ENCODE measurements around the gene AGMO.

Gene AGMO

GRCh38 chr7:15378494-15379145 is 183.2 kb downstream of the AGMO start:
- Histone ChIP-seq H3K36me3 (ENCODE audit: insufficient read depth, low read length) (no peaks in the 10 kb centered on the region), H3K9me3 (replicated peaks; ENCODE audit: low read length) (no peaks in the 10 kb centered on the region), H3K4me3 (ENCODE audit: low read length) (no peak overlapping the region), H3K4me2 (ENCODE audit: low read length) (no peak overlapping the region), H3K4me1 (ENCODE audit: control insufficient read depth, insufficient read depth, low read length) (peaks cover 14% of the 10 kb centered on the region), H3K27me3 (ENCODE audit: control insufficient read depth, insufficient read depth, low read length) (no peaks in the 10 kb centered on the region), H3K9ac (ENCODE audit: low read depth, low read length) (no peak overlapping the region)

- Histone ChIP-seq H3K4me3 (ENCODE audit: low read length) (no peak overlapping the region), H3K4me2 (ENCODE audit: low read length) (peak overlapping the region; percentile 21), H3K27me3 (ENCODE audit: control insufficient read depth, insufficient read depth, low read length) (no peaks in the 10 kb centered on the region), H3K9me3 (replicated peaks; ENCODE audit: low read length) (no peaks in the 10 kb centered on the region), H3K4me1 (ENCODE audit: control insufficient read depth, insufficient read depth, low read length) (peaks cover 14% of the 10 kb centered on the region), H3K9ac (ENCODE audit: low read depth, low read length) (no peak overlapping the region), H3K36me3 (ENCODE audit: insufficient read depth, low read length) (no peaks in the 10 kb centered on the region)
These were observed 185.2 kb downstream of the AGMO start for GRCh38 chr7:15376600-15376999.

- no peak overlapping the region for H3K9ac ChIP-seq (ENCODE audit: low read depth, low read length)
- no peak overlapping the region for H3K4me2 ChIP-seq (ENCODE audit: low read length)
- no peaks in the 10 kb centered on the region for H3K27me3 ChIP-seq (ENCODE audit: control insufficient read depth, insufficient read depth, low read length)
- no peaks in the 10 kb centered on the region for H3K4me1 ChIP-seq (ENCODE audit: control insufficient read depth, insufficient read depth, low read length)
- H3K9me3 ChIP-seq (replicated peaks; ENCODE audit: low read length): no peaks in the 10 kb centered on the region
- H3K4me3 ChIP-seq (ENCODE audit: low read length): no peak overlapping the region
- no peaks in the 10 kb centered on the region for H3K36me3 ChIP-seq (ENCODE audit: insufficient read depth, low read length)
These were observed 191.4 kb downstream of the AGMO start for GRCh38 chr7:15370441-15370840.

- Histone ChIP-seq H3K9me3 (replicated peaks; ENCODE audit: low read length) (no peaks in the 10 kb centered on the region), H3K4me1 (ENCODE audit: control insufficient read depth, insufficient read depth, low read length) (no peaks in the 10 kb centered on the region), H3K36me3 (ENCODE audit: insufficient read depth, low read length) (no peaks in the 10 kb centered on the region), H3K4me2 (ENCODE audit: low read length) (no peak overlapping the region), H3K9ac (ENCODE audit: low read depth, low read length) (no peak overlapping the region), H3K27me3 (ENCODE audit: control insufficient read depth, insufficient read depth, low read length) (no peaks in the 10 kb centered on the region), H3K4me3 (ENCODE audit: low read length) (no peak overlapping the region)
These were observed 193.2 kb downstream of the AGMO start for GRCh38 chr7:15368653-15369052.

- H3K9me3 ChIP-seq (replicated peaks; ENCODE audit: low read length): no peaks in the 10 kb centered on the region
- no peaks in the 10 kb centered on the region for H3K27me3 ChIP-seq (ENCODE audit: control insufficient read depth, insufficient read depth, low read length)
- no peaks in the 10 kb centered on the region for H3K4me1 ChIP-seq (ENCODE audit: control insufficient read depth, insufficient read depth, low read length)
- no peak overlapping the region for H3K4me3 ChIP-seq (ENCODE audit: low read length)
- H3K9ac ChIP-seq (ENCODE audit: low read depth, low read length): no peak overlapping the region
- no peak overlapping the region for H3K4me2 ChIP-seq (ENCODE audit: low read length)
- no peaks in the 10 kb centered on the region for H3K36me3 ChIP-seq (ENCODE audit: insufficient read depth, low read length)
These were observed 193.9 kb downstream of the AGMO start for GRCh38 chr7:15367897-15368296.

GRCh38 chr7:15358112-15358511 is 203.7 kb downstream of the AGMO start:
- Histone ChIP-seq H3K4me1 (ENCODE audit: control insufficient read depth, insufficient read depth, low read length) (peaks cover 3% of the 10 kb centered on the region), H3K9ac (ENCODE audit: low read depth, low read length) (no peak overlapping the region), H3K4me3 (ENCODE audit: low read length) (no peak overlapping the region), H3K27me3 (ENCODE audit: control insufficient read depth, insufficient read depth, low read length) (no peaks in the 10 kb centered on the region), H3K9me3 (replicated peaks; ENCODE audit: low read length) (no peaks in the 10 kb centered on the region), H3K4me2 (ENCODE audit: low read length) (no peak overlapping the region), H3K36me3 (ENCODE audit: insufficient read depth, low read length) (no peaks in the 10 kb centered on the region)

GRCh38 chr7:15352421-15353206 is 209.2 kb downstream of the AGMO start:
- H3K4me1 ChIP-seq (ENCODE audit: control insufficient read depth, insufficient read depth, low read length): peaks cover 6% of the 10 kb centered on the region
- no peaks in the 10 kb centered on the region for H3K36me3 ChIP-seq (ENCODE audit: insufficient read depth, low read length)
- no peaks in the 10 kb centered on the region for H3K9me3 ChIP-seq (replicated peaks; ENCODE audit: low read length)
- H3K27me3 ChIP-seq (ENCODE audit: control insufficient read depth, insufficient read depth, low read length): no peaks in the 10 kb centered on the region
- H3K9ac ChIP-seq (ENCODE audit: low read depth, low read length): no peak overlapping the region
- peak overlapping the region; percentile 28 for H3K4me2 ChIP-seq (ENCODE audit: low read length)
- H3K4me3 ChIP-seq (ENCODE audit: low read length): no peak overlapping the region

- peaks cover 2% of the 10 kb centered on the region for H3K9me3 ChIP-seq (replicated peaks; ENCODE audit: low read length)
- no peak overlapping the region for H3K4me3 ChIP-seq (ENCODE audit: low read length)
- no peaks in the 10 kb centered on the region for H3K36me3 ChIP-seq (ENCODE audit: insufficient read depth, low read length)
- no peak overlapping the region for H3K4me2 ChIP-seq (ENCODE audit: low read length)
- no peaks in the 10 kb centered on the region for H3K27me3 ChIP-seq (ENCODE audit: control insufficient read depth, insufficient read depth, low read length)
- no peak overlapping the region for H3K9ac ChIP-seq (ENCODE audit: low read depth, low read length)
- no peaks in the 10 kb centered on the region for H3K4me1 ChIP-seq (ENCODE audit: control insufficient read depth, insufficient read depth, low read length)
These were observed 216.6 kb downstream of the AGMO start for GRCh38 chr7:15345216-15345615.

GRCh38 chr7:15341817-15342216 is 220.0 kb downstream of the AGMO start:
- no peak overlapping the region for H3K4me3 ChIP-seq (ENCODE audit: low read length)
- no peaks in the 10 kb centered on the region for H3K4me1 ChIP-seq (ENCODE audit: control insufficient read depth, insufficient read depth, low read length)
- no peak overlapping the region for H3K4me2 ChIP-seq (ENCODE audit: low read length)
- H3K9ac ChIP-seq (ENCODE audit: low read depth, low read length): no peak overlapping the region
- H3K27me3 ChIP-seq (ENCODE audit: control insufficient read depth, insufficient read depth, low read length): no peaks in the 10 kb centered on the region
- H3K36me3 ChIP-seq (ENCODE audit: insufficient read depth, low read length): no peaks in the 10 kb centered on the region
- H3K9me3 ChIP-seq (replicated peaks; ENCODE audit: low read length): peaks cover 4% of the 10 kb centered on the region

- Histone ChIP-seq H3K4me1 (ENCODE audit: control insufficient read depth, insufficient read depth, low read length) (peaks cover 7% of the 10 kb centered on the region), H3K4me3 (ENCODE audit: low read length) (no peak overlapping the region), H3K27me3 (ENCODE audit: control insufficient read depth, insufficient read depth, low read length) (no peaks in the 10 kb centered on the region), H3K4me2 (ENCODE audit: low read length) (no peak overlapping the region), H3K36me3 (ENCODE audit: insufficient read depth, low read length) (no peaks in the 10 kb centered on the region), H3K9me3 (replicated peaks; ENCODE audit: low read length) (peaks cover 4% of the 10 kb centered on the region), H3K9ac (ENCODE audit: low read depth, low read length) (no peak overlapping the region)
These were observed 225.7 kb downstream of the AGMO start for GRCh38 chr7:15336146-15336545.

- H3K9ac ChIP-seq (ENCODE audit: low read depth, low read length): no peak overlapping the region
- no peaks in the 10 kb centered on the region for H3K27me3 ChIP-seq (ENCODE audit: control insufficient read depth, insufficient read depth, low read length)
- peaks cover 2% of the 10 kb centered on the region for H3K9me3 ChIP-seq (replicated peaks; ENCODE audit: low read length)
- H3K36me3 ChIP-seq (ENCODE audit: insufficient read depth, low read length): no peaks in the 10 kb centered on the region
- H3K4me1 ChIP-seq (ENCODE audit: control insufficient read depth, insufficient read depth, low read length): peaks cover 7% of the 10 kb centered on the region
- H3K4me3 ChIP-seq (ENCODE audit: low read length): no peak overlapping the region
- H3K4me2 ChIP-seq (ENCODE audit: low read length): no peak overlapping the region
These were observed 226.4 kb downstream of the AGMO start for GRCh38 chr7:15335390-15335789.
